NCI-H146 treated with DMSO at 0.1 percent for 48 hours (cell line): ENCODE data around the gene SPATA20.

ENCODE experiments used
- DNase-seq: peaks from one replicate; lab custom pipeline; 2025; ENCODE audit not compliant: unreplicated experiment; lab: John Stamatoyannopoulos, UW

Gene SPATA20

DNA sequence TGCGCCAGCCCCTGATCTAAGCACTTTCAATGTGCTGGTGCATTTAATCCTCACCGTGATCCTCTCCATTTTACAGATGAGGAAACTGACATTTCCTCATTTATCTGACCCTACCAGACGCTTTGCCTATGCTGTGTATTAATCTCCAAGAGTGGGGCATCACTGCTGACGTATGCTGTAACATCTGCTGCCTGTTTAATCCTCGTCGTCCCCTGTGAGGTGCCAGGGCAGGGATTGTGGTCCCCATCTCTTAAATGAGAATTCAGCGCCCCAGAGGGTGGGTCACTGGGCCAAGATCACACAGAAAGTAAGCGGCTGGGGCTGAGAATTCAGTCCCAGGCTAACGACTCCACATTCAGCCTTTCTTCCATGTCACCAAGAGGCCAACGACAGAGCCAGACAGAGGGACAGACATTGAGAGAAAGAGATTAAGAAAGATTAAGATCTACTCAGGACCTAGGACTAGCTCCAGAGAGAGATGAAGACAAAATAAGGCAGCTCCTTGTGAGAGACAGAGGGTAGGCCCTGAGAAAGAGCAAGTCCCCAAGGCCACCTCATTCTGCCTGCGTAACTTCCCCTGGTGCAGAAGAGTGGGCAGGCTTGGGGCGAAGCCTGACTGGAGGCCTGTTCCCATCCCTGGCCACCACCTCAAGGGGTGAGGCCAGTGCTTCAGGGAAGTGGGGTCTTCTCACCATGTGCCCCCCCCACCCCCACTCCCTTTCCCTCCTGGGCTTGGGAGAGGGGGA, 27.1 kb downstream of the SPATA20 start:
- no peak for DNase-seq

DNA sequence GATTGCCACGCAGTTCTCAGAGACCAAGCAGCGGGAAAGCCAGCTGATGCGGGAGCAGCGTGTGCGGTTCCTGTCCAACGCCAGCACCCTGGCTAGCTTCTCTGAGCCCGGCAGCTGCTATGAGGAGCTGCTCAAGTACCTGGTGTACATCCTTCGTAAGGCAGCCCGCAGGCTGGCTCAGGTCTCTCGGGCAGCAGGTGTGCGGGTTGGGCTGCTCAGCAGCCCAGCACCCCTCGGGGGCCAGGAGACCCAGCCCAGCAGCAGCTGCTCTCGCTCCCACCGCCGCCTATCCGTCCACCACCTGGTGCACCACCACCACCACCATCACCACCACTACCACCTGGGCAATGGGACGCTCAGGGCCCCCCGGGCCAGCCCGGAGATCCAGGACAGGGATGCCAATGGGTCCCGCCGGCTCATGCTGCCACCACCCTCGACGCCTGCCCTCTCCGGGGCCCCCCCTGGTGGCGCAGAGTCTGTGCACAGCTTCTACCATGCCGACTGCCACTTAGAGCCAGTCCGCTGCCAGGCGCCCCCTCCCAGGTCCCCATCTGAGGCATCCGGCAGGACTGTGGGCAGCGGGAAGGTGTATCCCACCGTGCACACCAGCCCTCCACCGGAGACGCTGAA, 28.7 kb downstream of the SPATA20 start:
- DNase-seq: peak; percentile 16

DNA sequence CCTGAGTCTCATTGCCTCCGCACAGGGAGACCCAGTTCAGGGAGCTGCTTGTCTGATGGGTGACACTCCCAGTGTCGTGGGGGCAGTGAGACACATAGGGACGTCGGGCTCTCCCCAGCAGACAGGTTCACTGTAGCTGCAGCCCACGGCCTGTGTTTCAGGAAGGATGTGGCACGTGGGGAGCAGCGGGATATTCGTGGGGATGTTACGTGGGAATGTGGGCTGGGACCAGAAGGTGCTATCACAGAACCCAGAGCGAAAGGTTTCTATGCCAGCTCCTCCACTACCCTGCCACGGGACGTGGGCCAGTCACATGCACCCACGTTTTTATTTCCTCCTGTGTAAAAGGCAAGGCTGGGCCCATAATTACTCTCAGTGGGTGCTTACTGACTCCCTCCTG, 29.9 kb downstream of the SPATA20 start:
- no peak for DNase-seq

DNA sequence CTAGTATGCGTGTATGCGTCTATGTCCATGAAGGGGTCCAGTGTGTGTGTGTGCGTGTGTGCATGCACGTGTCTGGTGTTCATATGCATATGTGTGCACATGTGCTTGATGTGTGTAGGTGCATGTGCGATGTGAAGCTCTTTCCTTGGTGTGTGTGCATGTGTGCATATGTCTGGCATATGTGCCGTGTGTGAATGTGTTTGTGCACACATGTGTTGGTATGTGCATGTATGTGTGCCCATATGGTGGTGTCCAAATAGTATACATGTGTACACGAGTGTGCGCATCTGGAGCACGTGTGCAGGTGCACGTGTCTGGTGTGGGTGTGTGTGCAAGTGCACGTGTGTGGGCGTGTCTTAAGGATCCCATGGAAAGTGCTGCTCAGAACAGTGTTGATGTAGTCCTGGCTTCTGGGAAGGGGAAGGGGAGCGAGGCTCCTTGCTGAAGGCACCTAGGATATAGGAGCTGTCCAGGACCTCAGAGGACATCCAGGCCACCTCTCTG, 30.5 kb downstream of the SPATA20 start:
- DNase-seq: no peak

DNA sequence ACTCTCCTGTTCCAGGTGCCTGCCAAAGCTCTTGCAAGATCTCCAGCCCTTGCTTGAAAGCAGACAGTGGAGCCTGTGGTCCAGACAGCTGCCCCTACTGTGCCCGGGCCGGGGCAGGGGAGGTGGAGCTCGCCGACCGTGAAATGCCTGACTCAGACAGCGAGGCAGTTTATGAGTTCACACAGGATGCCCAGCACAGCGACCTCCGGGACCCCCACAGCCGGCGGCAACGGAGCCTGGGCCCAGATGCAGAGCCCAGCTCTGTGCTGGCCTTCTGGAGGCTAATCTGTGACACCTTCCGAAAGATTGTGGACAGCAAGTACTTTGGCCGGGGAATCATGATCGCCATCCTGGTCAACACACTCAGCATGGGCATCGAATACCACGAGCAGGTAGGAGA, 31.2 kb downstream of the SPATA20 start:
- DNase-seq: no peak

DNA sequence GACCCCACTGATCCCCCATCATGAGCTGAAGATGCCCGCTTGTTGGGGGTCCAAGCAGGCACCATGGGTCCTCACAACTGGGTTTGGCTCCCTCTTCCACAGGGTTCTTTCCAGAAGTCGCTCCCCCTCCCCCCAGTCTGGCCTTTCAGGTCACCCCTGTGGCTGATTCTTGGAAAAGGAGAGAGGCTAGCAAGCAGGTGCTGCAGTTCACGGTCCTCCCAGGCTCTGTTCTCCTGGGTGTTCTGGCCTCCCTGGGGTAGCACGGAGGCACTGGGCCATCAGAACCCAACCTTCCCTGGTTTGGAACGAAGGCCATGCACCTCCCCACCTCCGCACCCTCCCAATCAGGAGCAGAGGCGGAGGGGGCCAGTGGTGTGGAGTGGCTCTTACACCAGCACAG, 32.4 kb downstream of the SPATA20 start:
- no peak for DNase-seq

DNA sequence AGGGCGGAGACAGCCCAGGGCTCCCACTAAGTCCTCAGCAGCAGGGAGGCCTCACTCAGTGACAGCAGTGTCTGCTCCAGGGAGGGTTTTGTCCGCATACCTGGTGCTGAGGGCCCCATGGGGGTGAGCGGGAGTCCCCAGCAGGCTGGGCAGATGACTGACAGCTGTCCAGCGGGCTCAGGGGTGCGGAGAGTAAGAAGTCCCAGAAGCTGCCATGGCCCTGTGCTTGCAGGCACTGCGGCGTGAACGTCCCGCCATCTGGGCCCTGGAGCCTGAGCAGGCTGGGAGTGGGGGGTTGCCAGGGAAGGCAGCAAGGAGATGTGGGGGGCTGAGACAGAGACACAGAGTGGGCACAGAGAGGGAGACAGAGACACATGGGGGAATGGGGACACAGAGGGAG, 33.7 kb downstream of the SPATA20 start:
- no peak for DNase-seq

DNA sequence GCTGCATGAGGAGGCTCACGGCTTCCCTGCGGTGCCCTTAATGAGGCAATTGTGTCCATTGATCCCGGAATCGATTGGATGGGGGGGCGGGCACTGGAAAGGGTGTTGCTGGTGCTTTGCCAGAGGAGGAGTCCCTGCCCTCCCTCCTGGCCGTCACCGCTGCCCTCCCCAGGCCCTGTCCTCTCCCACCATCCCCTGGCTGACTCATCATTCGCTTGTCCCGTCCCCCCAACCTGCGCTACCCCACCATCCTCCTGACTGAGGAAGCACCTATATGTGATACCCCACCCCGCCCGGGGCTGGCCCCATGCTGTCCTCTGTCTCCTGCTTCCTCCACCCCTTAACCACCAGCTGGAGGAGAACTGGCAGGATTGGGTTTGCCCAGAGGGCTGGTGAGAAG, 34.3 kb downstream of the SPATA20 start:
- DNase-seq: no peak

DNA sequence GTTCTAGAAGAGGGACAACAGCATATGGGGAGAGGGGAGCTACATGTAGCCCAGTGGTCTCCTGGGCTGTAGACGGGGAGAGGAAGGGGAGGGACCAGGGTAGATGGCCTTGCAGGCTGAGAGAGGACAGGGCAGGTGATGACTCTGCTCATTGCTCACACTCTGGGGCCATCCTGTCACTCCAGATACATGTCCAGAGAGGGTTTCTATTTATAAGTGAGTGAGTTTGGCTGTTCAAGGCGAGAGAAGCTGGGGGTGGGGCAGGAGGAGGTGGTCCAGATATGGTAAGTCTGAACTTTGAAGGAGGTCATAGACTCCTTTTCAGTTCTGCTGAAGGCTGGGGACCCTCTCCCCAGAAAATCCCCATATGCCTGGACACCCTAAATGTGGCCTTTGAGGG, 35.8 kb downstream of the SPATA20 start:
- DNase-seq: no peak

DNA sequence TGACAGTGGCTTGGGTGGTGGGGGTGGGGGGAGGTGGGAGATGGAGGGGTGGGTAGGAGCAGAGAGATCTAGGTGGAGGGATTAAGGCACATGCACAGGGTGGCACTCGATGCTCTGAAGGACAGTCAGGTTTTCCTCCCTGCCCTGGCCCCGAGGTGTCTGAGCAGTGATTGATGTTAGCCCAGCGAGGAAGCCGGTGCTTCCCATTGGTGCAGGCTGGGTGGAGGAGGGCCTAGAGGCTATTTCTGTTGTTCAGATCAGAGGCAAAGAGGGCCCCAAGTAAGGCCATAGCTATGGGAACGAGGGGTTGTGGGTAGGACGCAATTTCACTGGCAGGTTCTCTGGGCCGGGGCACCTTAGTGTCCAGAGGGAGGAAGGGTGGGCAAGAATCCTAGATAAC, 36.7 kb downstream of the SPATA20 start:
- DNase-seq: no peak

DNA sequence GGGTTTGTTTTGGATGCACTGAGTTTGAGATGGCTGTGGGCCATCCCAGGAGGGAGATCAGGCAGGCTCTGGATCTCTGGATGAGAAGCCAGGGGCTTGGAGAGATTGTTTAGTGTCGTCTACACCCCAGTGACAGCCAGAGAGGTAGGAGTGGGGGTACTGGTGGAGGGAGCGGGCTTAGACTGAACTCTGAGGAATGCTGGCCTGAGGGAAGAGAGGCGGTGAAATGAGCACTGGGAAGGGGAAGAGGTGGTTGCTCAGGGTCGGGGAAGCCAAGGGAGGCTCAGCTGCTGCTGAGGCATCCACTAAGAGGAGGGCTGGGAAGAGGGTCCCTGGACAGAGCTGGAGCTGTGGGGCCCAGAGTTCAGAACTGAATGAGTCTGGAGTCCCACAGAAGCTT, 37.1 kb downstream of the SPATA20 start:
- DNase-seq: no peak

DNA sequence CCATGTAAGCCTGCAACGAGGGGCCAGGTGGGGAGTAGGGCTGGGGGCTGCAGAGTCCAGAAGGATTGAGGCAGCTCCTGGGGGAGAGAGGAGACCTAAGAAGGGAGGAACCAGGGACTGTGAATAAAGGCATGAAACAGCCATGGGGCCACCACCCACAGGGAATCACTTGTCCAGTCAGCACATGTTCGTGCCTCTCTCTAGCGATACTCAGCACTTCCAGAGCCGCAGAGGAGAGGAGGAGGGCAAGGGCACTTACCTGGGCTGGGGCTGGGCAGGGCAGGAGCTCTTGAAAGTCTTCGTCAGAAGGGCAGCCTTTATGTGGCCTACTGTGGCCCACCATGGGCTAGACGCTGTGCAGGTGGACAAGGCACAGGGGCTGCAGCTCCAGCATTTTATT, 37.8 kb downstream of the SPATA20 start:
- no peak for DNase-seq

DNA sequence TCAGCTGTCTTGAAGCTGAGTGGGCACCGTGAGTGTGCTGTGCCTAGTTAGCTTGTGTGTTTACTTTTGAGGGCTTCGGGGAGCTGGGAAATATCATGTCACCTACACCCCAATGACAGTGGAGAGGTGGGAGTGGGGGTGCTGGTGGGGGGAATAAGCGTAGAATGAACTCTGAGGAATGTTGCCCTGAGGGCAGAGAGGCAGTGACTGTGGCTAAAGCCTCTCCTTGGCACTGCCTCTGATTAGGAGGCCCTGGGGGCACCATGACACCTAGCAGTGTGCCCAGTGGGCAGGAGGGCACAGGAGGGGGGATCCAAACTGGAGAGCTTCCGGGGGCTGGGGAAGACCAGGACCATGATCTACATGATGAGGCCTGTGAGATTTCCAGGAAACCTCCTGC, 38.4 kb downstream of the SPATA20 start:
- no peak for DNase-seq

DNA sequence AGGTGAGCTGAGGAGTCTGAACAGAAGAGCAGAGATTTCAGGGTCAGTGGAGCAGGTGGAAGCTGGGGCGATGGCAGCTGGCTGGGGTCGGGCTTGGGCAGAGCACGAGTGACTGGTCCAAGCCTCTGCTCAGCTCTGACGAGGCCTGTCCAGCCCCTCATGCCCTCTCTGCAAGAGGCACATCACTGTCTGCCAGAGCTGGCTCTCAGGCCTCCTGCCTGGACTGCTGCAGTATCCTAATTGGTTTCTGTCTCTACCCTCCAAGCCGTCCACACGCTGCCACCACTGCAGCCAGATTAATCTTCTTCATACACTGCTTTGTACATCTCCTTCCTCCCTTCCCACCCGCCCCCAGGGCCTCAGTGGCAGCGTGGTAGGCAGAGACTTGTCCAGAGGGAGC, 38.9 kb downstream of the SPATA20 start:
- DNase-seq: no peak

DNA sequence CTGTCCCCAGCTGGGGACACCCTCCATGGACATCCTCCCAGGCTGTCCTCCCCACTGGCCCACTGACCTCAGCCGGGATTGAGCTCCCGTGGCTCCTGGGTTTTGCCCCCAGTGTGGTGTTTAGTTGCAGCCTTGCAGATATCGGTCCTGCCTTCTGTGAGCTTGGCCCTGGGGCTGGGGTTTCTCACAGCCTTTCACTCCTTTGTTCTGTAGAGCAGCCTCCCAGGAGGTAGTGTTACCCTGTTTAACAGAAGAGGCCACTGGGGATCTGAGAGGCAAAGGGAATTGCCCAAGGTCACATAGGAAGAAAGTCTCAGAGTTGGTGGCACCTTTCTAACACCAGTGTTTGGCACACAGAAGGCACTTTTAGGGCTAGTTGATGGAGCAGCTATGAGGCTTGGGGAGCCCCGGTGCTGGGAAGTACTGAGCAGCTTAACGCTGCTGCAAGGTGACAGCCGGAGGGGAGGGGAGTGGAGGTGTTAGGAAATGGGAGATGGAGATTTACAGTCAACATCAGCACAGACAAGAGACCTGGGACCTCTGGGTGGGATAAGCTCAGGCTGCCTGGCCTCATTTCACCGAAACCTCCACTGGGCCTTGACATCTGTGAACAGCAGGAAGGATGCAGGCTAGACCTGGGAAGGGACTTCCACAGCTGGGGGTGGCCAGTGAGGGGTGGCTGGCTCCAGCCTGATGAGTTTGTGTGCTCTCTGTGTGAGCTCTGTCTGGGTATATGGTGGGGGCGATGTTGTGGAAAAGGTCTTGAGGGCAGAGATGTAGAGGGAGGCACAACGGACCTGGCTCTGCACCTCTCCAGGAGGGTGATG, 39.7 kb downstream of the SPATA20 start:
- no peak for DNase-seq

DNA sequence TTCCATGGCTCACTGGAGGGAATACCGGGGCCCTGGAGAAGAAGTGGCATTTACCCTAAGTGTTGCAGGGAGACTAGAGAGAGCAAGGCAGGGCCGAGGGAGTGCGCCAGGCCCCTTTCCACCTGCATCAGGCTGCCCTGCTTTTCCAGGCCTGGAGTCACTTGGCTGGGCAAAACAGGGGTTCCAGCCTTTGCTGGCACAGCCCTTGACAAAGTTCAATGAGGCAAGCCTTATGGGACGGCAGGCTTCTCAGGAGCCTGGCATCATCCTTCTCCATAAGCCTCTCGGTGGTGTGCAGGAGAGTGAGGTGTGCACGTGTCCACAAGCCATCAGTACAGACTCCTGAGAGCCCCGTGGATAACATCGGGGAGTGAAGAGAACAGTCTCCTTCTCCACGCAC, 40.6 kb downstream of the SPATA20 start:
- no peak for DNase-seq

DNA sequence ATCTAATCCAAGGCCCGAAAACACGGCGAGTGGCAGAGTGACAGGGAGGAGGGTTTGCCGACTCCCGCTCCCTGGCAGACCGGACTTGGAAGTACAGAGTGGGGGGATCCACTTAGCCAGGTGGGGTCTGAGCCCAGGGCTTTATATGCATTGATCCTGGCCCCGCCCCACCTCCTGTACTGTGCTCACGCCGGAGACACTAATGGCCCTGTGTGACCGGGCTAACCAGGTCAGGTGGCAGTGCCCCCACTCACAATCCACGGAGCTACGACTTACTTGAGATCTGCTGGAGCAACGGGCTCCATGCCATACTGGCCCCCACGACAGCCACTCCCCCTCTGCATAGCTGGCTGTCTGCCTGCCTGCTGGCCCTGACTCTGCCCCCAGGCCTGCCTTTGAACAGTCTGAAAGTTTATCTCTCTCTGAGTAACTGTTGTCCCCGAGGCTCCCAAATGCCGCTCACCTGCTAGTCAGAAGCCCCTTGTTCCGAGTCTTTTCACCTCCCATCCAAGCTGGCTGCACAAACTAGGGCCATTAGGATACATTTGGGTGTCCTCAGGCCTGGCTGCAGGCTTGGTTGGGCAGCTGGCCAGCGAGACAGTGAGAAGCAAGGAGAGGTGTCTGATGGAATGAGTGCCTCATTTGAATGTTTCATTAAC, 41.5 kb downstream of the SPATA20 start:
- DNase-seq: no peak

DNA sequence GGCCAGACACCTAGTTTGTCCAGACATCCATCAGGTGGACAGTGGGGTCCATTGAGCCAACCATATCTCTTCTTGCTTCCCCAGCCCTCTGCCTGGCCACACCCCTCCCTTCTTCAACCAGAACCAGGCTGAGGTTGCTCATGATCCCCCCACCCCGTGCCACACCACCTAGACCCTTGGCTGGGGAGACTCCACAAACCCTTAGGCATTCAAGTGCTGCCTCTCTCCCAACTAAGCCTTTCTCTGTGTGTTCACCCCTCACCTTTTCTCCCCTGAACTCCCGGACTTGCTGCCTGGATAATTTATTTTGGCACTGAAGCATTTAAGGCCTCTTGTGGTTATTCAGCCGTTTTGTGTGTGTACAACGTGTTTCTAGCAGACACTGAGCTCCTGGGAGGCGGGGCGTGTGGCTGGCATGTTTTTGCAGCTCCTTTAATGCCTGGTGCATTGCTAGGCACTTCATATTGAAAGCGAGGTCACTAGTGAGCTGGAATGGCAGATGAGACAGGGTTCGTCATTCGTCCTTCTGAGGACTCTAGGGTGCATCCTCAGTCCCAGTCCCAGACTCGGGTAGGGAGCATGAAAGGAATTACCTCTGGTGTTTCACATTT, 42.2 kb downstream of the SPATA20 start:
- no peak for DNase-seq

DNA sequence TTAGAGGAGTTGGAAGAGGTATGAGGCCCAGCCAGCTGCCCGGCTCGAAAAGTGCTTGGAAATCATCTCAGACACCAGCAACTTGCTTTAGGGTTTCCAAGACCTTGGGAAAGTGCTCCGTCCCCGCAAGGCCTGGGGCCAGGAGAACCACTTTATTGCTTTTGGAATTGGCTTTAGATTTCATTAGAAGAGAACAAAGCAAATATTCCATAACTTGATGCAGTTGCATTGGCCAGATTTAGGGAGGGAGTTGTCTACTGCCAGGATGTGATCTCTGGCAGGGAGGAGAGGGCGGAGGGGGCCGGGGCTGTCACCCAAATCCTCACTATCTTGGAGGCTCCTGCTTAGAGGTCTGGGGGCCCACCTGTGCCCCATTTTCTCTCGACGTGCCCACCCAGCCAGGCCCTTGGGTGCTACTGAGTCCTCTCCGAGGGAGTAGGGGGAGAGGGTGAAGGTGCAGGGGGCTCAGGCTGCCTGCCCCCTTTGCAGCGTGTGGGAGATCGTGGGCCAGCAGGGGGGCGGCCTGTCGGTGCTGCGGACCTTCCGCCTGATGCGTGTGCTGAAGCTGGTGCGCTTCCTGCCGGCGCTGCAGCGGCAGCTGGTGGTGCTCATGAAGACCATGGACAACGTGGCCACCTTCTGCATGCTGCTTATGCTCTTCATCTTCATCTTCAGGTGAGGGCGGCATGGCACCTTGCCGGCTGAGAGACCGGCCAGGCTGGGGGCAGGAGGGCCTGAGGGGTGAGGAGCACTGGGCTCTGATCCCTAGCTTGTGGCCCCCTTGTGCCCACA, 44.2 kb downstream of the SPATA20 start:
- no peak for DNase-seq

DNA sequence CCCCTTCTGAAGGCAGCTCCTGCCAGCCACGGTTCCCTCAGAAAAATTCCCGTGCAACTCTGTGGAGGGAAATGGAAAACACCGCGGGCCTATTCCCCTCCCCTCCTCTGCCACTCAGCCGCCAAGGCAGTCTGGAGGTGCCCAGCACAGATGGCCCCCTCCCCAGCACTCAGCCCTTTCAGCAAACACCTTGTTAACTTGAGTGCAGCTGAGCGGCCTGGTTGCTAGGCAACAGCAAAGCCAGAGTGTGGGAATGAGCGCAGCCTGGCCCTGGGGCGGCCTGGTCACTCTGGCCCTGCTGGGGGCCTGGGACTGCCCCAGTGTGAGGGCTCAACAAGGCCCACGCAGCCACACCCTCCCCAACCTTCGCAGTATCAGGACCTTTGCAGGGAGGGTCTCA, 46.3 kb downstream of the SPATA20 start:
- peak; percentile 62 for DNase-seq
